Measurements from ENCODE around the gene MYO1D.
A peak's percentile ranks its signal among the peaks of the same experiment; 100 is the strongest.

Gene MYO1D

DNA sequence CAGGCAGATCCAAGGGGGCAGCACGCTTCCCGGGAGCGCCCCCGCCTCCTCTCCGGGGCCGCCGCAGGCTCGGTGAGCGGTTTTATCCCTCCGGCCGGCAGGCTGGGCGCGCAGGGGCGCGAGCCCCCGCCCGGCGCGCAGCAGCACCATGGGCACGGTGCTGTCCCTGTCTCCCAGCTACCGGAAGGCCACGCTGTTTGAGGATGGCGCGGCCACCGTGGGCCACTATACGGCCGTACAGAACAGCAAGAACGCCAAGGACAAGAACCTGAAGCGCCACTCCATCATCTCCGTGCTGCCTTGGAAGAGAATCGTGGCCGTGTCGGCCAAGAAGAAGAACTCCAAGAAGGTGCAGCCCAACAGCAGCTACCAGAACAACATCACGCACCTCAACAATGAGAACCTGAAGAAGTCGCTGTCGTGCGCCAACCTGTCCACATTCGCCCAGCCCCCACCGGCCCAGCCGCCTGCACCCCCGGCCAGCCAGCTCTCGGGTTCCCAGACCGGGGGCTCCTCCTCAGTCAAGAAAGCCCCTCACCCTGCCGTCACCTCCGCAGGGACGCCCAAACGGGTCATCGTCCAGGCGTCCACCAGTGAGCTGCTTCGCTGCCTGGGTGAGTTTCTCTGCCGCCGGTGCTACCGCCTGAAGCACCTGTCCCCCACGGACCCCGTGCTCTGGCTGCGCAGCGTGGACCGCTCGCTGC, 389.3 kb downstream of the MYO1D start:
- TF ChIP-seq, protein P1, sequence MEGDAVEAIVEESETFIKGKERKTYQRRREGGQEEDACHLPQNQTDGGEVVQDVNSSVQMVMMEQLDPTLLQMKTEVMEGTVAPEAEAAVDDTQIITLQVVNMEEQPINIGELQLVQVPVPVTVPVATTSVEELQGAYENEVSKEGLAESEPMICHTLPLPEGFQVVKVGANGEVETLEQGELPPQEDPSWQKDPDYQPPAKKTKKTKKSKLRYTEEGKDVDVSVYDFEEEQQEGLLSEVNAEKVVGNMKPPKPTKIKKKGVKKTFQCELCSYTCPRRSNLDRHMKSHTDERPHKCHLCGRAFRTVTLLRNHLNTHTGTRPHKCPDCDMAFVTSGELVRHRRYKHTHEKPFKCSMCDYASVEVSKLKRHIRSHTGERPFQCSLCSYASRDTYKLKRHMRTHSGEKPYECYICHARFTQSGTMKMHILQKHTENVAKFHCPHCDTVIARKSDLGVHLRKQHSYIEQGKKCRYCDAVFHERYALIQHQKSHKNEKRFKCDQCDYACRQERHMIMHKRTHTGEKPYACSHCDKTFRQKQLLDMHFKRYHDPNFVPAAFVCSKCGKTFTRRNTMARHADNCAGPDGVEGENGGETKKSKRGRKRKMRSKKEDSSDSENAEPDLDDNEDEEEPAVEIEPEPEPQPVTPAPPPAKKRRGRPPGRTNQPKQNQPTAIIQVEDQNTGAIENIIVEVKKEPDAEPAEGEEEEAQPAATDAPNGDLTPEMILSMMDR (IDR thresholded peaks at IDR 0.05; ENCODE audit: low read depth, low read length) = no peak
- peak; percentile 12 to 13 for DNase-seq (ENCODE audit: low read depth in 2 of 2)
- H3K4me3 ChIP-seq (replicated peaks in 1 of 2; ENCODE audit: low read depth in 2 of 2, low read length in 2 of 2) = peak overlapping the region; percentile 44 to 59

DNA sequence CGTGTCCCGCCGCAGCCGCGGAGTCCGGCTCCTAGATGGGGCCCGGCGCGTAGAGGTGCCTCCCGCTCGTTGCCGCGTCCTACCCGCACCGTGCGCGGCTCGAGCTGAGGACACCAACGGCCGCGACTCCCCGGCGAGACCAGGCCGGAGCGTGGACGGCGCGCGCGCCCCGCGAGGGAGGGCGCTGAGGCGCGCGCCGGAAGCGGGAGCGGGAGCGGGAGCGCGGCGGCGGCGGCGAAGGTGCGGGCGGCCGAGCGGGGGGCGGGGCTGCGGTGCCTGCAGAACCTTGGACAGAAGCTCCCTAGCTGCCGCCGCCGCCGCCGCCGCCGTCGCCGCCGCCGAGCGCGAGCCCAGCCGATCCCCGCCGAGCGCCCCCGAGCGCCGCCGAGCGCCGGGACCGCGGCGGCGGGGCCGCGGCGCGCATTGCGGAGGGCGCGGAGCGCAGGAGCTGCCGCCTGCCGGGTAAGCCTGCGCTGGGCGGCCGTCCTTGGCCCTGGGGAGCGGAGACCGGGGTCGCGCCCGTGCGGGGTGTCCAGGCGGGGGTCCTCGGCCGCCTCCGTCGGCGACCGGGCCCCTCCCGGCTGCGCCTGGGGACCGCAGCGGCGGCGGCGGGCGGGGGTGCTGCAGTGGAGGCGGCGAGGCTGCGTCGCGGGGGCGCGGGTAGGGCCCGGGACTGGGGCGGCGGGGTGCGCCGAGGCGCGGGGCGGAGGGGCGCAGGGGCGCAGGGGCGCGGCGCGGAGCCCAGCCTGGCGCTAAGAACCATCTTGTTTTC, 390.0 kb downstream of the MYO1D start, which contains the start of gene CDK5R1:
Gene CDK5R1 (plus strand): TSS at position 293 of the 772 bp plus-strand sequence. CDS start 628 bp downstream, outside the sequence.
- peak; percentile 65 to 72 for DNase-seq (ENCODE audit: low read depth in 2 of 2)
- H3K4me3 ChIP-seq (replicated peaks in 1 of 2; ENCODE audit: low read depth in 2 of 2, low read length in 2 of 2) = peak within 1 kb of the TSS; percentile 47 to 59
- TF ChIP-seq, protein P1 (IDR thresholded peaks at IDR 0.05; ENCODE audit: low read depth, low read length) = no peak

DNA sequence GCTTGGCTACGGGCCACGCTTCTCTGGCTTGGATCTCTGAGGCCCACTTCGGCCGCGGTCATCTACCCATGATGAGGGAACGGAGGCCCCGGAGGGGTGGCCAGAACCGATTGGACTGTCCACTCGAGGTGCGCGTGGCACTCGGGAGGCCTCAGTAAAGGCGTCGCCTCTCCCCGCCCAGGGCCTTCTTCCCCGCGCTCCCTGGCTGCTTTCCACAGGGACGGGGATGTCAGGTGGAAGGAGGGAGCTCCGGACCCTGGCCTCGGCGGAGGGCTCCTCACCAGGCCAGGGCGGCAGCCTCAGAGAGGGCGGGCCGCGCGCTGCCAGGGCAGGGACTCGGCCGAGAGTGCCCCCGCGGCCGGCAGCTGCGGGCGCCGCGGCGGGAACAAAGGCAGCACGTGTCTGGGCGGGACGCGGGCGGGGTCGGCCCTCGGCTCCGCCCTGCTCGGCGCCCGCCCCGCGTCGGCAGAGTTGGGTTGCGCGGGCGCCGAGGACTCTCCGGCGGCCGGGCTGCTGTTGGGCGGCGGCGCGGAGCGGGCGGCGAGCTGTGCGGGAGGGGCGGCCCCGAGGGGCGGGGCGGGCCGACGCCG, 390.7 kb downstream of the MYO1D start:
- peak; percentile 58 to 76 for DNase-seq (ENCODE audit: low read depth in 2 of 2)
- H3K4me3 ChIP-seq (replicated peaks in 1 of 2; ENCODE audit: low read depth in 2 of 2, low read length in 2 of 2) = peak overlapping the region; percentile 47 to 59
- TF ChIP-seq, protein P1 (IDR thresholded peaks at IDR 0.05; ENCODE audit: low read depth, low read length) = no peak

DNA sequence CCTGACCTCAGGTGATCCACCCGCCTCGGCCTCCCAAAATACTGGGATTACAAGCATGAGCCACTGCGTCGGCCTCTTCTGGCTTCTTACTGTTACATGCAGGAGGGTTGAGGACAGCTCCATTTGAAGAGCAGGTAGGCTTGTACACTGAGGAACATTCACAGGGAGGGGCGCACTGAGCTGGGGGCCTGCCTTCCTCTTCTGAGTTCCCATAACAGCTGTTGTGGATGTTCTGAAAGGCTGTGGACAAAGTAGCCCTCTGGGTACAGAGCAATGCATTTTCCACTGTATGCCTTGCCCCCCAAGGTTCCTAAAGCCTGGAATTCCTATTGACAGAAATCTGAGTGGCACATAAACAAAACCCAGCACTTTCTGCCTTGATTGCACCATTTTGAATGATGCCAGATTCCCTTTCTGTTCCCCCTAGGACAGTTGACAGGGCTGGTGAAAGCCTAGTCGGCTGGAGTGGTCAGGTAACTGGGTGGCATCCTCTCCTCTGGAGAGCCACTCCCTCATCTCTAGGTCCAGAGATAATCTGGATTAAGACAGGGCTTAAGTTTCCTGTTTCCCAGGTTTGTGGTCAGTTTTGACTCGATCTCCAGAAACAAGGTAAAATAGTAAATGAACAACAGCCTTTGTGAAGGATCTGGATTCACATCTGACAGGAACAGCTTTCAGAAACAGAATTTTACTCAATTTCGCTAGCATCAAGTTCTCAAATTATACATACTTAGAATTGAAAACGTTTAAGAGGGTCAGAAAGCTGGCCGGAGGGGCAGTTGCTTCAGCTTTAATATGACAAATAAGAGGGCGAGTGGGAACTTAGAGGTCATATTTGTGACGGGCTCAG, 391.4 kb downstream of the MYO1D start:
- DNase-seq (ENCODE audit: low read depth in 2 of 2) = no peak
- TF ChIP-seq, protein P1 (IDR thresholded peaks at IDR 0.05; ENCODE audit: low read depth, low read length) = no peak
- H3K4me3 ChIP-seq (replicated peaks in 1 of 2; ENCODE audit: low read depth in 2 of 2, low read length in 2 of 2) = peak overlapping the region in 1 of 2 donors; percentile 47

DNA sequence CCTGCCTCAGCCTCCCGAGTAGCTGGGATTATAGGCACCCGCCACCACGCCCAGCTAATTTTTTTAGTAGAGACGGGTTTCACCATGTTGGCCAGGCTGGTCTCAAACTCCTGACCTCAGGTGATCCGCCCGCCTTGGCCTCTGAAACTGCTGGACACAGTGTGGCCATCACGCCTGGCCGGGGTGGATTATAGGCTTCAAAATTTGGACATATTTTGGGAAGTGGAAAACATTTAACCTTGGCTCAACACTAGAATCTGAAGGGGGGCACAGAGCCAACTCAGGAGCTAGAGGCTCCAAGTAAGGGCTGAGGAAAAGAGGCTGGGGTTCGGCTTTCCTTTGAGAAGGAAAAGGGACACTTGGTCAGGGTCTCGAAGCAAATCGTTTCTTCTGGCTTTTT, 392.3 kb downstream of the MYO1D start:
- TF ChIP-seq, protein P1 (IDR thresholded peaks at IDR 0.05; ENCODE audit: low read depth, low read length) = no peak
- H3K4me3 ChIP-seq (replicated peaks in 1 of 2; ENCODE audit: low read depth in 2 of 2, low read length in 2 of 2) = no peak overlapping the region
- no peak for DNase-seq (ENCODE audit: low read depth in 2 of 2)

DNA sequence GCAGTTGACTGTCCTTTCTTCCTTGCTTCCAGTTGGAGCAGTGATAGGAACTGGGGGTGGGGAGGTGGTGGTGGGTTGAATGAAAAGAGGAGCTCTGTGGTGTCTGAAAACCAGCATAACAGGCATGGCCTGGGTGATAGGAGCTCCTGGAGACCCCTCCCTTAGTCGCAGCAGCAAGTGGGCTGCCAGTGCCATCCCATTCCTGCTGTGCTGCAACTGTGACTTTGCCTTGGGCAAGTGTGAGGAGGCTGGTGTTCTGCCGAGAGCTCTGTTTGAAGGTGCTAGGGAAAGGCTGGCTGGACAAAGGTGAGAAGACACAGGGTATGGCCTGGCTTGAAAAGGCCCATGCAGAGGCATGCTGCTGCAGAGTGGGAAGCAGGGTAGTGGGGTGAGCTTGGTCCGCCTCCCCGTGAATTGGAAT, 392.9 kb downstream of the MYO1D start:
- no peak overlapping the region for H3K4me3 ChIP-seq (replicated peaks in 1 of 2; ENCODE audit: low read depth in 2 of 2, low read length in 2 of 2)
- TF ChIP-seq, protein P1 (IDR thresholded peaks at IDR 0.05; ENCODE audit: low read depth, low read length) = no peak
- no peak for DNase-seq (ENCODE audit: low read depth in 2 of 2)
